ENCODE measurements around the gene LTBP4. TPM values are rescaled to one million over a fixed set of nuclear protein-coding genes. Genes with fewer than 3 reads are reported as not detected.

Gene LTBP4, protein sequence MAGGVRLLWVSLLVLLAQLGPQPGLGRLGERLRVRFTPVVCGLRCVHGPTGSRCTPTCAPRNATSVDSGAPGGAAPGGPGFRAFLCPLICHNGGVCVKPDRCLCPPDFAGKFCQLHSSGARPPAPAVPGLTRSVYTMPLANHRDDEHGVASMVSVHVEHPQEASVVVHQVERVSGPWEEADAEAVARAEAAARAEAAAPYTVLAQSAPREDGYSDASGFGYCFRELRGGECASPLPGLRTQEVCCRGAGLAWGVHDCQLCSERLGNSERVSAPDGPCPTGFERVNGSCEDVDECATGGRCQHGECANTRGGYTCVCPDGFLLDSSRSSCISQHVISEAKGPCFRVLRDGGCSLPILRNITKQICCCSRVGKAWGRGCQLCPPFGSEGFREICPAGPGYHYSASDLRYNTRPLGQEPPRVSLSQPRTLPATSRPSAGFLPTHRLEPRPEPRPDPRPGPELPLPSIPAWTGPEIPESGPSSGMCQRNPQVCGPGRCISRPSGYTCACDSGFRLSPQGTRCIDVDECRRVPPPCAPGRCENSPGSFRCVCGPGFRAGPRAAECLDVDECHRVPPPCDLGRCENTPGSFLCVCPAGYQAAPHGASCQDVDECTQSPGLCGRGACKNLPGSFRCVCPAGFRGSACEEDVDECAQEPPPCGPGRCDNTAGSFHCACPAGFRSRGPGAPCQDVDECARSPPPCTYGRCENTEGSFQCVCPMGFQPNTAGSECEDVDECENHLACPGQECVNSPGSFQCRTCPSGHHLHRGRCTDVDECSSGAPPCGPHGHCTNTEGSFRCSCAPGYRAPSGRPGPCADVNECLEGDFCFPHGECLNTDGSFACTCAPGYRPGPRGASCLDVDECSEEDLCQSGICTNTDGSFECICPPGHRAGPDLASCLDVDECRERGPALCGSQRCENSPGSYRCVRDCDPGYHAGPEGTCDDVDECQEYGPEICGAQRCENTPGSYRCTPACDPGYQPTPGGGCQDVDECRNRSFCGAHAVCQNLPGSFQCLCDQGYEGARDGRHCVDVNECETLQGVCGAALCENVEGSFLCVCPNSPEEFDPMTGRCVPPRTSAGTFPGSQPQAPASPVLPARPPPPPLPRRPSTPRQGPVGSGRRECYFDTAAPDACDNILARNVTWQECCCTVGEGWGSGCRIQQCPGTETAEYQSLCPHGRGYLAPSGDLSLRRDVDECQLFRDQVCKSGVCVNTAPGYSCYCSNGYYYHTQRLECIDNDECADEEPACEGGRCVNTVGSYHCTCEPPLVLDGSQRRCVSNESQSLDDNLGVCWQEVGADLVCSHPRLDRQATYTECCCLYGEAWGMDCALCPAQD (N-terminal part only)
- 20.7 and 36.0 TPM in 2 replicates for total RNA-seq

DNA sequence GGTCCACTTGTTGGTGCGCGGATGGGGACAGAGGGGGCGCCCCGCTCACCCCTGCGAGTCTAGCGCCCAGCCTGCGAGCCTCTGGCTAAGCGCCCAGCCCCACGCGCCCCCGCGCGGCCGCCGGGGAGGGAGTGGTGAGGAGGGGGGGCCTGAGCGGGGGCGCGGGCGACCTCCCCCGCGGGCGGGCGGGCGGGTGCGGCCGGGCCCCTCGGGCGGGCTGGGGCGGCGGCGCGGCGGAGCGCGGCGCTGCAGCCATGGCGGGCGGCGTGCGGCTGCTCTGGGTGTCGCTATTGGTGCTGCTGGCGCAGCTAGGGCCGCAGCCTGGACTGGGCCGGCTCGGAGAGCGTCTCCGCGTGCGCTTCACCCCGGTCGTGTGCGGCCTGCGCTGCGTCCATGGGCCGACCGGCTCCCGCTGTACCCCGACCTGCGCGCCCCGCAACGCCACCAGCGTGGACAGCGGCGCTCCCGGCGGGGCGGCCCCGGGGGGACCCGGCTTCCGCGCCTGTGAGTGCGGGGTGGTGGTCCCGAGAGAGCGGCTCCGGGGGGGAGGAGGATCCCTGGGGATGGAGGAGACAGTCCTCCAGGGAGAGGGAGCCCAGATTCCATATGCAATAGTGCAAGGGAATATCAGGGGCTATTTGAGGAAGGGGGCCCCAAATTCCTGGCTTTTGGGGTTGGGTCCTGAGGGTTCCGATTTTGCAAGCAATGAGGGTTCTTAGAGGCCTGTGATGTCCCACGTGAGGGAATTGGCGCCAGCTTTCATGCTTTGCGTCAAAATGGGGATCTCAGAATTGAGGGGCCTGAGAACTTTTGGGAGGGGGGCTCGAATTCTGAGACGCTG lies at the start of gene LTBP4:
Gene LTBP4 (plus strand): TSS at position 236 of the 841 bp plus-strand sequence. CDS start 19 bp downstream, at position 255.

DNA sequence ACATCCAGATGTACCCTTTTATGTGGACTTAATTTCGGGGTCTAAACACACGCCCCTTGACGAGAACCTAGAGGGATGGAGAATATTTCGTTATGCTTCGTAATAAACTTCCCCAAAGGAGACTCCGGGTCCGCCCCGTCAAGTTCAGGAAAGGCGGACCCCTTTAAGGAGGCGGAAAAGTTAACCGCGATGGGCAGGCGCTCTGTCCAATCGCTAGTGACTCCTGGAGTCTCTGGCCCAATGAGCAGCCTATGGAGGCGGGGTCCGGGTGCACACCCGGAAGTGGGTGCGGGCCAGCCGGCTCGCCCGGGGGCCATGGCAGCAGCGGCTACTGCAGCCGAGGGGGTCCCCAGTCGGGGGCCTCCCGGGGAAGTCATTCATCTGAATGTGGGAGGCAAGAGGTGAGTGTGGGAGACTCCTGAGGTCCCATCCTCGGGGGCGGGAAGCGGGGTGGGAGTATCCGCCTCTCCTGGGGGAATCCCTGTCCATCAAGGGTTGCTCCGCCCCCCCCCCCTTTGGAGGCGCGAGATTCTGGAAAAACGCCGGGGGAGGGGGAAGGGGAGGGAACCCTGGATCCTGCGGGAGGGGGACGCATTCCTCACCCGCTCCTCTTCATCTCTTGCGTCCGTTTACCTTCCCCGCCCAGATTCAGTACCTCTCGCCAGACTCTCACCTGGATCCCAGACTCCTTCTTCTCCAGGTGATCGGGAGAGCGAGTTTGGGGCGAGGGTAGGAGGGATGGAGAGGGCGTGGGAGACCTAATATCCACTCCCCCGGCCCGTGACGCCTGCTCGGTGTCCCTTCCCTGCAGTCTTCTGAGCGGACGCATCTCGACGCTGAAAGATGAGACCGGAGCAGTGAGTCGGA lies 24.4 kb upstream of the LTBP4 start, which contains the start of gene SHKBP1:
Gene SHKBP1 (plus strand): TSS at position 289 of the 867 bp plus-strand sequence. CDS start 27 bp downstream, at position 316.

Other genes starting within 250 kb of the LTBP4 start
- under 0.01 and 0.20 TPM in 2 replicates for gene HIPK4, start 211.2 kb upstream of the LTBP4 start, total RNA-seq
- 0.98 and 1.5 TPM in 2 replicates for gene PRX, start 188.0 kb upstream of the LTBP4 start, total RNA-seq
- gene SERTAD1, start 175.4 kb upstream of the LTBP4 start, total RNA-seq, result 13.3 and 14.0 TPM in 2 replicates
- gene SERTAD3, start 157.0 kb upstream of the LTBP4 start, total RNA-seq, result 16.2 and 20.1 TPM in 2 replicates
- gene BLVRB, start 135.6 kb upstream of the LTBP4 start, total RNA-seq, result 52.8 and 101 TPM in 2 replicates
- gene SPTBN4, start 134.4 kb upstream of the LTBP4 start, total RNA-seq, result 0.37 and 0.39 TPM in 2 replicates
- gene SHKBP1, start 24.5 kb upstream of the LTBP4 start, total RNA-seq, result 15.1 and 23.1 TPM in 2 replicates
- gene NUMBL, start 89.3 kb downstream of the LTBP4 start, total RNA-seq, result 30.7 and 45.9 TPM in 2 replicates
- gene COQ8B, start 115.5 kb downstream of the LTBP4 start, total RNA-seq, result 29.0 and 37.1 TPM in 2 replicates
- gene ITPKC, start 115.7 kb downstream of the LTBP4 start, total RNA-seq, result 10.0 and 17.3 TPM in 2 replicates
- gene ACTMAP, start 149.1 kb downstream of the LTBP4 start, total RNA-seq, result 0.98 and 1.1 TPM in 2 replicates
- 42.3 and 62.4 TPM in 2 replicates for gene SNRPA, start 149.8 kb downstream of the LTBP4 start, total RNA-seq
- gene MIA, start 174.2 kb downstream of the LTBP4 start, total RNA-seq, result 0.37 TPM in 1 of 2 replicates, not detected in the other
- gene RAB4B, start 176.9 kb downstream of the LTBP4 start, total RNA-seq, result 10.0 and 12.9 TPM in 2 replicates
- gene EGLN2, start 197.8 kb downstream of the LTBP4 start, total RNA-seq, result 72.0 and 73.5 TPM in 2 replicates
- gene CYP2A6, start 249.1 kb downstream of the LTBP4 start, total RNA-seq, result not detected in 2 replicates